T-cell (primary cell): ENCODE measurements around the gene SH3BGRL. TPM values are rescaled to one million over a fixed set of nuclear protein-coding genes. Genes with fewer than 3 reads are reported as not detected.

Experiments
- ATAC-seq, 4 experiments: fragments of 200-7000 bp in 3 of 4; fragments of 150-1000 bp in 1 of 4; cut with Tn5 transposase; replicated peaks in 1 of 4; 1 replicate in 3 of 4; 2 replicates in 1 of 4; pipeline ENCODE4 v1.10.0; 2021; ENCODE audit warnings: moderate library complexity in 3 of 4, mild to moderate bottlenecking in 2 of 4, moderate number of reproducible peaks in 1 of 4
- CTCF ChIA-PET, 2 donors: fragments of 300-600 bp; sonication (Branson Sonifier 250); formaldehyde crosslinking; loops; one replicate each; lab custom pipeline; 2022; ENCODE audit warnings: antibody characterized with exemption in 2 of 2; lab: Charles Lee
- POLR2A ChIA-PET, 2 donors: fragments of 300-600 bp; sonication (Branson Sonifier 250); formaldehyde crosslinking; loops; one replicate each; lab custom pipeline; 2022; ENCODE audit warnings: antibody characterized with exemption in 2 of 2; lab: Charles Lee
- DNase-seq, 35 experiments: peaks; one replicate each; pipeline versions ENCODE4 v3.0.0 to v3.0.0-alpha.2; 2013 to 2023
- H3K27ac ChIP-seq: one replicate; pipeline ENCODE4 v1.5.1; 2013; ENCODE audit warnings: low read length
- H3K27me3 ChIP-seq, 2 experiments: replicated peaks in 1 of 2; 1 replicate in 1 of 2; 2 replicates in 1 of 2; pipeline versions ENCODE4 v1.6.1 to v1.7.0; 2013; ENCODE audit warnings: low read length in 1 of 2, mixed read lengths in 1 of 2; ENCODE audit not compliant: control insufficient read depth in 2 of 2, insufficient read depth in 2 of 2; ENCODE audit errors: extremely low read depth in 1 of 2
- H3K36me3 ChIP-seq, 2 donors: 1 replicate in 1 of 2; 2 replicates in 1 of 2; pipeline versions ENCODE4 v1.6.1 to v1.7.0; 2013; ENCODE audit warnings: low read length in 1 of 2; ENCODE audit not compliant: control insufficient read depth in 2 of 2, insufficient read depth in 1 of 2; ENCODE audit errors: extremely low read depth in 1 of 2
- H3K4me1 ChIP-seq, 2 experiments: 1 replicate in 1 of 2; 2 replicates in 1 of 2; pipeline versions ENCODE4 v1.6.1 to v1.7.0; 2013; ENCODE audit warnings: low read length in 2 of 2, mixed read lengths in 1 of 2; ENCODE audit not compliant: insufficient read depth in 2 of 2, control insufficient read depth in 1 of 2; ENCODE audit errors: extremely low read depth in 1 of 2
- H3K4me3 ChIP-seq, 2 donors: 1 replicate in 1 of 2; 2 replicates in 1 of 2; pipeline versions ENCODE4 v1.5.1 to v1.7.0; 2013; ENCODE audit warnings: mild to moderate bottlenecking in 2 of 2, low read length in 1 of 2, moderate library complexity in 1 of 2; ENCODE audit not compliant: control insufficient read depth in 1 of 2; ENCODE audit errors: extremely low read depth in 1 of 2
- H3K9me3 ChIP-seq: 2 replicates; pipeline ENCODE4 v1.7.0; 2013
- H3K27ac Mint-ChIP-seq, 2 donors: one replicate each; pipeline ENCODE4 v1.8.0; 2020 to 2021; ENCODE audit warnings: mild to moderate bottlenecking in 2 of 2, mixed read lengths in 2 of 2
- H3K27me3 Mint-ChIP-seq, 2 donors: one replicate each; pipeline ENCODE4 v1.8.0; 2021 to 2022; ENCODE audit warnings: mixed read lengths in 2 of 2
- H3K36me3 Mint-ChIP-seq: one replicate; pipeline ENCODE4 v1.8.0; 2021; ENCODE audit warnings: mixed read lengths
- H3K4me1 Mint-ChIP-seq, 3 donors: one replicate each; pipeline ENCODE4 v1.8.0; 2020 to 2022; ENCODE audit warnings: mixed read lengths in 3 of 3, mild to moderate bottlenecking in 1 of 3
- H3K4me3 Mint-ChIP-seq, 3 donors: one replicate each; pipeline ENCODE4 v1.8.0; 2020 to 2022; ENCODE audit warnings: mild to moderate bottlenecking in 3 of 3, mixed read lengths in 3 of 3, moderate library complexity in 3 of 3
- H3K9me3 Mint-ChIP-seq, 3 donors: one replicate each; pipeline ENCODE4 v1.8.0; 2020 to 2022; ENCODE audit warnings: mixed read lengths in 3 of 3
- WGBS: methylation state at CpG from one replicate; pipeline ENCODE4 v1.1.5; 2013; ENCODE audit warnings: missing lambda C conversion rate; ENCODE audit not compliant: insufficient coverage; 5-methylcytosine and 5-hydroxymethylcytosine counted together
- total RNA-seq, 35 experiments: library from RNA in 6 of 35; stranded (reverse) in 6 of 35; fragments of 120-200 nt in 1 of 35; gene quantifications; one replicate each; pipeline versions ENCODE4 v1.2.1 to v1.2.4 and lab custom pipeline; 2013 to 2026

SH3BGRL gene
- 10 to 100 TPM; 55.0 to 78.2 (median 60.7) TPM for total RNA-seq
- 91.1 TPM for total RNA-seq (2013)
- total RNA-seq (lab: John Stamatoyannopoulos, UW): 16.3 to 118 (median 66.2) reads per million in 29 experiments

- peak within 1 kb of the TSS; percentile 92 to 97 for H3K27ac Mint-ChIP-seq
- H3K36me3 Mint-ChIP-seq: peaks cover 17% of the 10 kb centered on the region
- peak within 1 kb of the TSS; percentile 81 for H3K27ac ChIP-seq
- H3K4me3 Mint-ChIP-seq: peak within 1 kb of the TSS; percentile 83 to 93 (median 88)
- ATAC-seq: peak; percentile 97 to 98 (median 98)
- WGBS: 0% methylated on average over 4 of the region's 23 CpGs
- no peaks in the 10 kb centered on the region for H3K36me3 ChIP-seq
- no peaks in the 10 kb centered on the region for H3K27me3 ChIP-seq
- no peaks in the 10 kb centered on the region for H3K9me3 Mint-ChIP-seq
- H3K27me3 Mint-ChIP-seq: no peaks in the 10 kb centered on the region
- H3K9me3 ChIP-seq: no peaks in the 10 kb centered on the region
- H3K4me3 ChIP-seq: peak within 1 kb of the TSS; percentile 90 to 91
- ChIA-PET CTCF (interaction anchor here (0.5 to 1.2 kb wide), 7 partner anchors 8 to 1756 kb away, joined by 3 to 5 read pairs (median 3); no protein-coding TSS in a partner anchor), POLR2A (interaction anchor here in 1 of 2 donors (0.6 to 0.9 kb wide), 2 partner anchors 393 to 445 kb away, joined by 4 read pairs; no protein-coding TSS in a partner anchor)
- peak; percentile 41 to 79 (median 65) for DNase-seq
- peaks cover 2 to 6% of the 10 kb centered on the region in 2 experiments for H3K4me1 ChIP-seq
- H3K4me1 Mint-ChIP-seq: peaks cover 36 to 64% (median 53%) of the 10 kb centered on the region in 3 donors
Observed at GRCh38 chrX:81201671-81202455, at the start of gene SH3BGRL, which contains the start of gene HMGN5. TSS of gene SH3BGRL (plus strand) at chrX:81202102. CDS start at chrX:81202201, 99 bp downstream. TSS of gene HMGN5 (minus strand) at chrX:81201913. CDS start at chrX:81121549, 80,364 bp downstream.

DNA sequence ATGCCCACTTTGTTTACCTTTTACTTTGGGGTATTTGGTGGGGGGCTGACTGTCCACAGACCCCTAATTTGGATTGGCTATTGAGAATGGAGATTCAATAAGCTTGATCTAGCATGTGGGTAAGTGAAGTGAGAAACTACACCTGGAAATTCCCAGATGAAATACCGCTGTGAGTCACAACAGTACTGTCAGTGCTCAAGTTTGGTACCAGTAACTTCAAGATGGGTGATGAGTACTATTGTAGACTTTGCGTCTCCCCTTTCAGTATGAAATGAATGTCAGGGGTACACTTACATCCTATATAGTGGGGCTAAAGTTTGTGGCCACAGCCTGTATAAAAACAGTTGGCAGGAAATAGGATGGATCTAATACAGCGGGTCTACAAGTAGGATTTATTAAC, 33.5 kb upstream of the SH3BGRL start:
- ATAC-seq: no peak
- POLR2A ChIA-PET: no interaction called here

DNA sequence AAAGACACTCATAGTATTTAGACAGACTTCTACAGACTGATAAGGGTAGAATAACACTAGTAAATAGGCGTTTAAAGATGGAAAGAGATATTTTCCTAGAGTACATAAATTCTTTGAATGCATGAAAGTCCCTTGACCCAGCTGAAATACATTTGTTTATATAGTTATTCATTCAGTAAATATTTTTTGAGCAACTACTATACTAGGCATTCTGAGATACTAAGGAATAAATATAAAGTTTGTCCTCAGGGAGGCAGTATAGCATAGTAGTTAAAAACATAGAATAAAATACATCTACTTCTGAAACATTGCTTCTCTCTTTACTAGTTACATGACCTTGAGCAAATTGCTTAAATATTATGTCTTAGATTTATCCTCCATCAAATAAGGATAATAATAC, 27.6 kb upstream of the SH3BGRL start:
- POLR2A ChIA-PET: no interaction called here
- DNase-seq: peak in 1 of 35 experiments; percentile 26

More for the DNA sequence above, 33.5 kb upstream of the SH3BGRL start:
- no peak for DNase-seq
- no peak overlapping the region for H3K27ac ChIP-seq
- Mint-ChIP-seq H3K9me3 (no peaks in the 10 kb centered on the region), H3K4me3 (no peak overlapping the region), H3K4me1 (no peaks in the 10 kb centered on the region), H3K27ac (no peak overlapping the region), H3K36me3 (no peaks in the 10 kb centered on the region), H3K27me3 (peaks cover 0 to 4% of the 10 kb centered on the region in 2 donors)
- no peaks in the 10 kb centered on the region for H3K36me3 ChIP-seq
- no peaks in the 10 kb centered on the region for H3K9me3 ChIP-seq
- CTCF ChIA-PET: no interaction called here
- 83% methylated on average over 1 of the region's 3 CpGs for WGBS
- peaks cover 0 to 2% of the 10 kb centered on the region in 2 experiments for H3K27me3 ChIP-seq
- no peaks in the 10 kb centered on the region for H3K4me1 ChIP-seq
- no peak overlapping the region for H3K4me3 ChIP-seq

GRCh38 chrX:81195259-81195658, 6.6 kb upstream of the SH3BGRL start:
- Mint-ChIP-seq H3K4me3 (no peak overlapping the region), H3K27ac (no peak overlapping the region), H3K36me3 (peaks cover 7% of the 10 kb centered on the region), H3K4me1 (peaks cover 6 to 18% (median 8%) of the 10 kb centered on the region in 3 donors), H3K27me3 (peaks cover 0 to 3% of the 10 kb centered on the region in 2 donors), H3K9me3 (no peaks in the 10 kb centered on the region)
- Histone ChIP-seq H3K4me3 (no peak overlapping the region), H3K27ac (no peak overlapping the region), H3K4me1 (no peaks in the 10 kb centered on the region), H3K9me3 (no peaks in the 10 kb centered on the region), H3K27me3 (no peaks in the 10 kb centered on the region), H3K36me3 (no peaks in the 10 kb centered on the region)
- 100% methylated on average over 1 of the region's 2 CpGs for WGBS
- POLR2A ChIA-PET: no interaction called here
- ATAC-seq (no peak), DNase-seq (no peak)
- CTCF ChIA-PET: interaction anchor here in 1 of 2 donors (1.1 to 1.4 kb wide), 2 partner anchors 9 to 386 kb away, joined by 3 read pairs; no protein-coding TSS in a partner anchor

More for the DNA sequence above, 27.6 kb upstream of the SH3BGRL start:
- no peak overlapping the region for H3K4me3 ChIP-seq
- no peaks in the 10 kb centered on the region for H3K9me3 Mint-ChIP-seq
- H3K27ac Mint-ChIP-seq: no peak overlapping the region
- ATAC-seq: no peak
- H3K36me3 Mint-ChIP-seq: no peaks in the 10 kb centered on the region
- H3K36me3 ChIP-seq: no peaks in the 10 kb centered on the region
- no peaks in the 10 kb centered on the region for H3K9me3 ChIP-seq
- H3K4me1 Mint-ChIP-seq: no peaks in the 10 kb centered on the region
- no peaks in the 10 kb centered on the region for H3K27me3 ChIP-seq
- no peak overlapping the region for H3K27ac ChIP-seq
- CTCF ChIA-PET: no interaction called here
- H3K4me3 Mint-ChIP-seq: no peak overlapping the region
- H3K27me3 Mint-ChIP-seq: no peaks in the 10 kb centered on the region
- H3K4me1 ChIP-seq: no peaks in the 10 kb centered on the region
- WGBS: no CpG with 5 or more reads among the region's 1 CpG

GRCh38 chrX:81195712-81196111, 6.2 kb upstream of the SH3BGRL start:
- H3K4me1 Mint-ChIP-seq: peaks cover 6 to 21% (median 8%) of the 10 kb centered on the region in 3 donors
- H3K9me3 Mint-ChIP-seq: no peaks in the 10 kb centered on the region
- H3K36me3 ChIP-seq: no peaks in the 10 kb centered on the region
- no peak overlapping the region for H3K27ac Mint-ChIP-seq
- ATAC-seq (peak; percentile 48 to 79 (median 66)), DNase-seq (peak in 34 of 35 experiments; percentile 3 to 76 (median 36))
- H3K36me3 Mint-ChIP-seq: peaks cover 7% of the 10 kb centered on the region
- ChIA-PET CTCF (interaction anchor here in 1 of 2 donors (0.6 to 1.4 kb wide), 3 partner anchors 9 to 387 kb away, joined by 3 to 7 read pairs (median 3); no protein-coding TSS in a partner anchor), POLR2A (no interaction called here)
- no peak overlapping the region for H3K4me3 ChIP-seq
- H3K9me3 ChIP-seq: no peaks in the 10 kb centered on the region
- no peak overlapping the region for H3K27ac ChIP-seq
- no peaks in the 10 kb centered on the region for H3K27me3 ChIP-seq
- WGBS: no CpG with 5 or more reads among the region's 5 CpGs
- no peaks in the 10 kb centered on the region for H3K4me1 ChIP-seq
- no peak overlapping the region for H3K4me3 Mint-ChIP-seq
- H3K27me3 Mint-ChIP-seq: peaks cover 0 to 3% of the 10 kb centered on the region in 2 donors

DNA sequence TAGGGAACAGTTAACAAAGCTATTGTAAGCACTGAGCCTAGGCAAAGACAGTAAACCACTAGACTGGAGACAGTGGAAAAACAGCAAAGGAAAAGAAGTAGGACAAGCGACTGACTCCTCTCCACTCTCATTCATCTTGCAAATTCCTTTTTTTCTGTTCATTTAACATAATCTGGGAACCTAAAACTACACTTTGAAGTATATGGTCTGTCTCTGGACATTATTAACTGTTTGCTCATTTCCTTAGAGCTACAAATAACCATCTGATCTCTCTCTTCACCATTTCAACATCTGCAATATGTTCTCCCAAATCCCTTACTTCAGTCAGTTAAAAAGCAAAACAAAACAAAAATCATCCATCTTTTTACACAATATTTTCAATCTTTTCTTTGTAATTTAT, 831 bp upstream of the SH3BGRL start:
- no CpG with 5 or more reads among the region's 1 CpG for WGBS
- peak overlapping the region; percentile 81 for H3K27ac ChIP-seq
- no peaks in the 10 kb centered on the region for H3K9me3 Mint-ChIP-seq
- H3K27me3 ChIP-seq: no peaks in the 10 kb centered on the region
- H3K27me3 Mint-ChIP-seq: no peaks in the 10 kb centered on the region
- H3K9me3 ChIP-seq: no peaks in the 10 kb centered on the region
- no peak for DNase-seq
- H3K36me3 ChIP-seq: no peaks in the 10 kb centered on the region
- H3K4me1 Mint-ChIP-seq: peaks cover 28 to 56% (median 45%) of the 10 kb centered on the region in 3 donors
- CTCF ChIA-PET: interaction anchor here (0.6 to 0.8 kb wide), 2 partner anchors 8 to 1755 kb away, joined by 3 read pairs; no protein-coding TSS in a partner anchor
- peaks cover 9% of the 10 kb centered on the region for H3K36me3 Mint-ChIP-seq
- H3K4me1 ChIP-seq: peaks cover 2 to 6% of the 10 kb centered on the region in 2 experiments
- peak overlapping the region; percentile 92 to 97 for H3K27ac Mint-ChIP-seq
- peak overlapping the region in 1 of 2 donors; percentile 90 for H3K4me3 ChIP-seq
- POLR2A ChIA-PET: interaction anchor here in 1 of 2 donors (0.9 kb wide), 1 partner anchor 392 kb away, joined by 4 read pairs; no protein-coding TSS in a partner anchor
- peak overlapping the region; percentile 83 to 93 (median 88) for H3K4me3 Mint-ChIP-seq
- ATAC-seq: no peak
